Sigmoid colon (tissue), 4 donors: Measurements from ENCODE around the gene MAGIX.
"Not testable (repeated sequence)": the region's sequence is repeated elsewhere in the genome, so short reads cannot be mapped to it uniquely, and the experiment has no call there.

Experiments used
- CTCF ChIP-seq, 4 experiments: fragments of 450-650 bp in 3 of 4; fragments of 200-600 bp in 1 of 4; IDR thresholded peaks; one replicate each; pipeline ENCODE4 v1.5.1; 2016 to 2019; ENCODE audit warnings: antibody characterized with exemption in 4 of 4, mild to moderate bottlenecking in 3 of 4, moderate library complexity in 2 of 4
- POLR2AphosphoS5 ChIP-seq, 4 donors: sonication (generic); formaldehyde crosslinking; IDR thresholded peaks; one replicate each; pipeline ENCODE4 v1.6.1; 2017; ENCODE audit warnings: antibody characterized with exemption in 4 of 4

- not testable (repeated sequence) for TF ChIP-seq CTCF, POLR2AphosphoS5 (IDR thresholded peaks at IDR 0.05)
Measured at GRCh38 chrX:49149291-49149690, 13.3 kb upstream of the MAGIX start.
